ENCODE results near the gene PANX2. TPM values are rescaled to one million over a fixed set of nuclear protein-coding genes. Genes with fewer than 3 reads are reported as not detected.

The PANX2 gene
- total RNA-seq, 3 donors from 2014 or later = 0.64 to 2.0 (median 1.8) TPM

- no peaks in the 10 kb centered on the region for H3K4me1 ChIP-seq
- TF ChIP-seq, protein P1, sequence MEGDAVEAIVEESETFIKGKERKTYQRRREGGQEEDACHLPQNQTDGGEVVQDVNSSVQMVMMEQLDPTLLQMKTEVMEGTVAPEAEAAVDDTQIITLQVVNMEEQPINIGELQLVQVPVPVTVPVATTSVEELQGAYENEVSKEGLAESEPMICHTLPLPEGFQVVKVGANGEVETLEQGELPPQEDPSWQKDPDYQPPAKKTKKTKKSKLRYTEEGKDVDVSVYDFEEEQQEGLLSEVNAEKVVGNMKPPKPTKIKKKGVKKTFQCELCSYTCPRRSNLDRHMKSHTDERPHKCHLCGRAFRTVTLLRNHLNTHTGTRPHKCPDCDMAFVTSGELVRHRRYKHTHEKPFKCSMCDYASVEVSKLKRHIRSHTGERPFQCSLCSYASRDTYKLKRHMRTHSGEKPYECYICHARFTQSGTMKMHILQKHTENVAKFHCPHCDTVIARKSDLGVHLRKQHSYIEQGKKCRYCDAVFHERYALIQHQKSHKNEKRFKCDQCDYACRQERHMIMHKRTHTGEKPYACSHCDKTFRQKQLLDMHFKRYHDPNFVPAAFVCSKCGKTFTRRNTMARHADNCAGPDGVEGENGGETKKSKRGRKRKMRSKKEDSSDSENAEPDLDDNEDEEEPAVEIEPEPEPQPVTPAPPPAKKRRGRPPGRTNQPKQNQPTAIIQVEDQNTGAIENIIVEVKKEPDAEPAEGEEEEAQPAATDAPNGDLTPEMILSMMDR (IDR thresholded peaks at IDR 0.05) = no peak
- TF ChIP-seq POLR2AphosphoS5 (IDR thresholded peaks at IDR 0.05) (no peak), POLR2A (IDR thresholded peaks at IDR 0.05) (no peak)
- H3K36me3 ChIP-seq = peaks cover 25% of the 10 kb centered on the region
- no peak overlapping the region for H3K4me3 ChIP-seq
- H3K9me3 ChIP-seq = no peaks in the 10 kb centered on the region
- DNase-seq (ENCODE audit: low spot score in 2 of 2) = no peak
- intact Hi-C loops (cut with DNase I; ENCODE audit: low total_unique reads) = no loop called here
- no peaks in the 10 kb centered on the region for H3K27me3 ChIP-seq
- no peak overlapping the region for H3K27ac ChIP-seq
Measured at GRCh38 chr22:50221410-50222300, 51.1 kb downstream of the PANX2 start.

- DNase-seq (ENCODE audit: low spot score in 2 of 2) = no peak
- no peaks in the 10 kb centered on the region for H3K27me3 ChIP-seq
- intact Hi-C loops (cut with DNase I; ENCODE audit: low total_unique reads) = no loop called here
- H3K36me3 ChIP-seq = peaks cover 20% of the 10 kb centered on the region
- H3K4me1 ChIP-seq = no peaks in the 10 kb centered on the region
- no peak overlapping the region for H3K27ac ChIP-seq
- no peaks in the 10 kb centered on the region for H3K9me3 ChIP-seq
- H3K4me3 ChIP-seq = no peak overlapping the region
- TF ChIP-seq POLR2A (IDR thresholded peaks at IDR 0.05) = no peak
- TF ChIP-seq POLR2AphosphoS5 (IDR thresholded peaks at IDR 0.05) = no peak
- TF ChIP-seq, protein P1 (IDR thresholded peaks at IDR 0.05) = no peak
Measured at GRCh38 chr22:50222508-50222907, 52.0 kb downstream of the PANX2 start.

GRCh38 chr22:50224071-50224470, 53.5 kb downstream of the PANX2 start:
- Histone ChIP-seq H3K27ac (no peak overlapping the region), H3K27me3 (no peaks in the 10 kb centered on the region), H3K4me1 (no peaks in the 10 kb centered on the region), H3K9me3 (no peaks in the 10 kb centered on the region), H3K4me3 (no peak overlapping the region), H3K36me3 (peaks cover 20% of the 10 kb centered on the region)
- intact Hi-C loops (cut with DNase I; ENCODE audit: low total_unique reads) = no loop called here
- no peak for DNase-seq (ENCODE audit: low spot score in 2 of 2)
- TF ChIP-seq, protein P1 (IDR thresholded peaks at IDR 0.05) = no peak
- TF ChIP-seq POLR2AphosphoS5 (IDR thresholded peaks at IDR 0.05) (no peak), POLR2A (IDR thresholded peaks at IDR 0.05) (no peak)

DNA sequence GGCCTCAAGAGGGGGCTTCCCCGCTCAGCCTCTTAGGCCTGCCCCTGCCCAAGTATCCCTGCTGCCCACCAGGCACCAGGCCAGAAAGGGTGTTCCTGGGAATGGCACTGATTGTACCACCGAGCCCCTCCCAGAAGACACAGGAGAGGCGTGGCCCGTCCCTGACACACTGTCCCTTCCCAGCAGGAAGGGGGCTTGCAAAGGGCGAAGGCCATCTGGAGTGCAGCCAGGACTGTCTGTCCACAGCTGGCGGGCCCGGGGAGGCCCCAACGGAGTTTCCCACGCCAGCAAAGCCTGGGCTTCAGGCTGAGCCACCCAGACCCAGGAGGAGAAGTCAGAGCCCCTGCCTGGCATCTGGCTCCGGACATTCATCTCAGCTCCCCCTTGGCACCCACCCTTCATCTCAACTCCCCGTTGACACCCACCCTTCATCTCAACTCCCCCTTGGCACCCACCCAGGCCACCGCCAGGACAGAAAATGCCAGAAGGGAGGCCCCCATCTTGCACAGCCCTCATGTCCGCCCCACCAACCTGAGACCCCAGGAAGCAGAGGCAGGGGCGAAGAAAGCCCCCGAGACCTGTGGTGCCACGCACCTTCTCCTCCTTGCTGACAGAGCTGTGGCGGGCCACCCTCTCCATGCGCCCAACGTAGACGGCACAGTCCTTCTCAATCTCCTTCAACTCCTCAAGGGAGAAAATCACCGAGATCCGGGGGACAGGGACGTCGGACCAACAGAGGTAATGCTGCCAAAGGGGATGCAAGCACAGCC, 54.9 kb downstream of the PANX2 start:
- Histone ChIP-seq H3K27me3 (no peaks in the 10 kb centered on the region), H3K36me3 (peaks cover 20% of the 10 kb centered on the region), H3K4me3 (no peak overlapping the region), H3K27ac (no peak overlapping the region), H3K4me1 (no peaks in the 10 kb centered on the region), H3K9me3 (no peaks in the 10 kb centered on the region)
- intact Hi-C loops (cut with DNase I; ENCODE audit: low total_unique reads) = no loop called here
- TF ChIP-seq, protein P1 (IDR thresholded peaks at IDR 0.05) = no peak
- TF ChIP-seq POLR2AphosphoS5 (IDR thresholded peaks at IDR 0.05) (no peak), POLR2A (IDR thresholded peaks at IDR 0.05) (no peak)
- DNase-seq (ENCODE audit: low spot score in 2 of 2) = no peak

All from breast epithelium (tissue), 4 donors.